SK-N-MC (cell line): ENCODE results near the gene APOL1.

Experiments used
- EZH2 ChIP-seq: fragments of 200-600 bp; sonication (generic); IDR thresholded peaks from one replicate; pipeline ENCODE4 v1.6.1; 2017; ENCODE audit warnings: antibody characterized with exemption
- POLR2AphosphoS5 ChIP-seq: IDR thresholded peaks from 2 replicates; pipeline ENCODE4 v1.6.1; 2012; ENCODE audit warnings: mild to moderate bottlenecking, low read depth, low read length, borderline replicate concordance

- TF ChIP-seq POLR2AphosphoS5 (no peak), EZH2 (no peak)
These were observed 44.0 kb upstream of the APOL1 start for GRCh38 chr22:36208914-36209313.
